Measurements from ENCODE around the gene SLC10A3.
A peak's percentile ranks its signal among the peaks of the same experiment; 100 is the strongest.
"Not testable (repeated sequence)": the region's sequence is repeated elsewhere in the genome, so short reads cannot be mapped to it uniquely, and the experiment has no call there.

The SLC10A3 gene

DNA sequence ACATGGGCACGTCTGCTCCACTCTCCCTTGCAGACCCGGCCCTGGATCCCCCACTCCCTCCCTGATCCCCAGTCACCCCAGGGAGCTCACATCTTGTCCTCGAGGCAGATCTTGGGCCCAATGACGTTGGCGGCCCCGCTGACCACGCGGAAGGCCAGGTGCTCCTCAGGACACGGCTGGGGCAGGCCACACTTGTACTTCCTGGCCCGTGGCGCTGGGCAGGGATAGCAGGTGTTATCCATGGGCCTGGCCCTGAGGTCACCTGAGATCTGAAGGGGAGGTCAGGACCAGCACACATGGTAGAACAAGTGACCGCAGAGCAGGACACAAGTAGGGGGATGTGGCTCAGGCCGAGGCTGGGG lies 17.9 kb upstream of the SLC10A3 start:
- no peak for DNase-seq

DNA sequence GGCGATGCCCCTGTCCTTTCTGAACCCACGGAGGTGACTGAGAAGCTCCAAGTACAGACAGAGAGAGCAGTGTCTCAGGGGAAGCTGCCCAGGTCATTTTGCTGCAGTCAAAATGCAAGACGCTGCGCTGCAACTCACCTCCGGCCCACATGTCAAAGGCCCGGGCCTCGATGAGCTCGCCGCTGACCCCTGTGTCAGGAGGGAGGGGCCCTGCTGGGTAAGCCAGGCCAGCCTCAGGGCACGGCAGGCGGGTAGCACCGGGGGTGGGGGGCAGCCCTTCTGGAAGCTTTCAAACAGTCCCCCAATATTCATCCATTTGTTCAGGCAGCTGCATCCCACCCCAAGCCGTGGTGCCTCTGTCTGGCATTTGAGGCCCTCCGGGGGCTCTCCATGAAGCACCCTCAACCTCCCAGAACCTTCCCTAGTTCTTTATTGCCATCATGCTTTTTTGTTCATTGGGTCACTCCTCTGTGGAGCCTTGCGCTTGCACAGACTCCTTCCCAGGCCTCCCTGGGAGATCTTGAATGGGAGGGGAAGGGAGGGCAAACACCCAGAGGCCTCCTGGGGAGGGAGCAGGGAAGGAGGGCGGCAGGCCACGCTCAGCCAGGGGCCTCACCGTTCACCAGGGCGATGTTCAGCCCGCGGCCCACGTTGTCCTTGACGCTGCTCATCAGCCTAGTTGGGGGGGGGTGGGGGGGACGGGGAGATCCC lies 17.4 kb upstream of the SLC10A3 start:
- DNase-seq: no peak

DNA sequence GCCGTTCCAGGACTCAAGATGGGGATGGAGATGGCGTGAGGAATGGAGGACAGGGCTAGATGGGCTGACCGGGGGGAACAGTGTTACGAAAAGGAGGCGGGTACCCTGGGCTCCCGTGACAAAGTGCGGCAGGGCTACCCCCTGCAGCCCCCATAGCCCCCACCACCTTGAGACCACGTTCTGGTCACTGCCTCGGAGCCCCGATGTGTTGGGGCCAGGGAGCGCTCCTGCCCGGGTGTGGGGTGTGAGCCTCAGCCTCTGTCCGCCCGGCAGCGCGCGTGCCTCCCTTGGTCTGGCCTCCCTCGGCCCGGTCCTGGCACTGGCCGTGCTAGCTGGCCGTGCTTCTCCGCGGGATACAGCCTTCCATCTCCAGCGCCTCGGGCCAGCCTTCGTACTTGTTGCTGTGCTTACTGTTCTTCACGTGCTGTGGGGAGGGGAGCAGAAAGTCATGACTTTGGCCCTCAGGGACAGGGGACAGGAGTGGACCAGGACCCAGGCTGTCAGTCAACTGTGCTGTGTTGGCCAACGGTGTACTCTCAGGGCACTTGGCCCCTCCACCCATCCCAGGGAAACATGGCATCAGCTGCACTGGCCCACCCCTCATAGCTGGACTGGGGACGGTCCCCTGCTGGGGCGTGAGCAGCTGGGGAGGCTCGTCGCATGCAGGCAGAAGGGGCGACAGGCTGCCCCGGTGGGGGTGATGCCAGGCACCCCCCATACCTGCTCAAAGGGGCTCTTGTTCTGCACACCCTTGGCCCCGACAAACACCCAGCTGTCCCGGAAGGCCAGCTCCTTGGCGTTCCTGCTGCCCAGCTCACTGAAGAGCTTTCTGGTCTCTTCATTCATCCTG lies 16.3 kb upstream of the SLC10A3 start:
- DNase-seq: no peak

DNA sequence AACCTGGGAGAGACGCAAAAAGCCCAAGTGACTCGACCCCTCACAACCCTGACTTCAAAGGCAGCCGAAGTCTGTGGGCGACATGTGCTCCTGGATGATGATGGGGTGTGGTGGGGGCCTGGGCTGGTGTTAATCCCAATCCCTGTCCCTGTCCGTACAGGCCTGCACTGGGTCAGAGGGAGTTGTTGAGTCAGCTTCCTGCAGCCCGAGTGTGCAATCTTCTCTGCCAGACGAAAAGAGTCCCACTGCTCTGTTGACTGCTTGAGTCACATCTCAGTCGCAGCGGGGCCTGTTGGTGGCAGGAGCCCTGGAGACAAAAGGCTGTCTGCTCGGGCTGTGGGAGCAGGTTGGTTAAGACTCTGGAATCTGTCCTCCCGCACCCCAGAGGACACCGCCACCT lies 15.3 kb upstream of the SLC10A3 start:
- DNase-seq: no peak

DNA sequence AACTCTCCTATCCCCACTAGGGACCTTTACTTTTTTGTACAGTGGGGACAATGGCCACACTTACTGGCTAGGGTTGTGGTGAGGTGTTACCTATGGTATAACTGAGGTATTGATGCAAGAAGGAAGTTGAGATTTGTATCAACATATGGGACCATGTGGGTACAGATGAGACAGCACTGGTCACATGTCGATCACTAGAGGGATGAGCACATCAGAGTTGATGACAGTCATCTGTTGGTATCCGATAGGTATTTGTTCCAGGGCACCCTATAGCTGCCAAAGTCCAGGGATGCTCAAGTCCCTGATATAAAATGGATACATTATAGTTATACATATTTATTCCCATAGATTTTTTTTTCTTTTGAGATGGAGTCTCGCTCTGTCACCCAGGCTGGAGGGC lies 12.6 kb upstream of the SLC10A3 start:
- no peak for DNase-seq

DNA sequence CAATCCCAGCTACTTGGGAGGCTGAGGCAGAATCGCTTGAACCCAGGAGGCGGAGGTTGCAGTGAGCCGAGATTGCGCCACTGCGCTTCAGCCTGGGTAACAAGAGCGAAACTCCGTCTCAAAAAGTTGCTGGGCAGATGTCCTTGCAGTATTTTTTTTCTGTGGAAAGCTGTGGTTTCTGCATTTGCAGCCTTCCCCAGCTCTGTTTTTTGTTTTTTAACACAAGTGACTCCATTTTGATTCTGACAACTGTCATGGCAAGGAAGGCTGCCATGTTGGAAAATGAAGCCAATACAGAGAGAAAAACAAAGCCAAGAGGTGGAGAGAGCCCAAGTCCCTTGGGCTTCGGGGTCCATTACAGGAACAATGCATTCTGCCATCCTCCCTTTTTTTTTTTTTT lies 11.7 kb upstream of the SLC10A3 start:
- no peak for DNase-seq

DNA sequence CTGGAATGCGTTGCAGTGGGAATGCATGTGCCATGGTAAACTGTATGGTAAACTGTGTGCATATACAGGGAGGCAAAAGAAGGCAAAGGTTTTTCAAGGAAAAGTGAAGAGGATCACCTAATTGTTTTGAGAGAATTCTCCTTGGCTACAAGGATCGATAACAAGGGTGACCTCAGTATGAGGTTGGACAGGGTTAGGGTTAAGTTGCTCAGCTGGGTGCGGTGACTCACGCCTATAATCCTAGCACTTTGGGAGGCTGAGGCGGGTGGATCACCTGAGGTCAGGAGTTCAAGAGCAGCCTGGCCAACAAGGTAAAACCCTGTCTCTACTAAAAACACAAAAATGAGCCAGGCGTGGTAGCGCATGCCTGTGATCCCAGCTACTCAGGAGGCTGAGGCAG lies 11.0 kb upstream of the SLC10A3 start:
- not testable (repeated sequence) for DNase-seq

DNA sequence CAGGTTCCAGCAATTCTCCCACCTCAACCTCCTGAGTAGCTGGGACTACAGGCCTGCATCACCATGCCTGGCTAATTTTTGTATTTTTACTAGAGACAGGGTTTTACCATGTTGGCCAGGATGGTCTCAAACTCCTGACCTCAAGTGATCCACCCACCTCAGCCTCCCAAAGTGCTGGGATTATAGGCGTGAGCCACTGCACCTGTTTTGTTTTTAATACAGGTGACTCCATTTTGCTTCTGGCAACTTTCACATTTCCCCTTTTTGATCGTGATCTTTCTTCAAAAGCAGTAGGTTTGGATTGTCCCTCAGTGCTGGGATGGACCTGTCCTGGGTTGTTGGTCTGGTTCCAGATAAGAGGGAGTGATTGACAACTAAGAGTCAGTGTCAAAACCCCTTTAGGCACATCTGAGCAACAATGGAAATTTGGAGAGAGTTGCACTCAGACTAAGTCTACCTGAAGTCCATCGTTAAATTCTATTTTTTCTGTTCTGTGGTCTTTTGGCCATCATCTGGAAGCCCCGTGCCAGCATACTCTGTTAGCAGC lies 6.2 kb upstream of the SLC10A3 start:
- DNase-seq: not testable (repeated sequence)

DNA sequence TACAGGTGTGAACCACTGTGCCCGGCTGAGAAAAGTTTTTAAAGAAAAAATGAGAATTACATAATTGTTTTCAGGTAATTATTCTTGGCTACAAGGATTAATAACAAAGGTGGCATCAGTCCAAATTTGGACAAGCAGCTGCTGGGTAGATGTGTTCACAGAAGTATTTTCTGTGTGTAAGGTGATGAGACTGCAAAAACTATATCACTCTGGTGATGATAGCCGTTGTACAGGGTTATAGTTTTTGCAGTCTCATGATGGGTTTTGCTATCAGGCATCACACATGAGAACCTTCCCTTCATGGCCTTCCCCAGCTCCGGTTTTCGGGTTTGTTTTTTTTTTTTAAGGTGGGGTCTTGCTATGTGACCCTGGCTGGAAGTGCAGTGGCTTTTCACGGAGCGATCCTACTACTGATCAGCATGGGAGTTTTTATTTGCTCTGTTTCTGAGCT lies 5.1 kb upstream of the SLC10A3 start:
- no peak for DNase-seq

DNA sequence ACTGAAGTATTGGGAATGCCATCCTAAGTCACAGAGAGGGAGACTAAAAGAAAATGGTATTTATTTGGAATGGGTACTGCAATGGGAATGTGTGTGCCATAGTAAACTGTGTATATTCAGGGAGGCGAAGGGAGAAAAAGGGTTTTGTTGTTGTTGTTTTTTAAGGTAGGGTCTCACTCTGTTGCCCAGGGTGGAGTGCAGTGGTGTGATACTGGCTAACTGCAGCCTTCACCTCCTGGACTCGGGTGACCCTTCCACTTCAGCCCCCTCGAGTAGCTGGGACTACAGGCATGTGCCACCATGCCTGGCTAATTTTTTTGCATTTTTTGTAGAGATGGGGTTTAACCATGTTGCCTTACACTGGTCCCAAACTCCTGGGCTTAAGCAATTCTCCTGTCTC lies 4.3 kb upstream of the SLC10A3 start:
- no peak for DNase-seq

DNA sequence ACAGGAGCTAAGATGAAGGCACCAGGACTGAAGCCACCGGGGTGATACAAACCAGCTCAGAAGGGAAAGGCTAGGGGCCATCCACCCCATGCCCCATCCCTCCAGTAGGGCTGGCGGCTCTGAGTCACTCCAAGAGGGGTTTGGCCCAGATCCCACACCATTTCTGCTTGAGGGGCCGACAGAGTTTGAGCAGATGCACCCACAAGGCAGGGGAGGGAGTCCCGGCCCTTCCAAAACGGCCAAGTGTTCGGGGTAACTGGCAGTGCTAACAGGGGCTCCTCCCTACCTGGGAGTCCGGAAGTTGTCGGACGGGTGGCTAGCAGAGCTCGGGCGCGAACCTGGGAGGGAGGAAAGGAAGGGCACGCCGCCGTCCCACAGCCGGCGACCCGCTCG lies 412 bp downstream of the SLC10A3 start:
- no peak for DNase-seq

DNA sequence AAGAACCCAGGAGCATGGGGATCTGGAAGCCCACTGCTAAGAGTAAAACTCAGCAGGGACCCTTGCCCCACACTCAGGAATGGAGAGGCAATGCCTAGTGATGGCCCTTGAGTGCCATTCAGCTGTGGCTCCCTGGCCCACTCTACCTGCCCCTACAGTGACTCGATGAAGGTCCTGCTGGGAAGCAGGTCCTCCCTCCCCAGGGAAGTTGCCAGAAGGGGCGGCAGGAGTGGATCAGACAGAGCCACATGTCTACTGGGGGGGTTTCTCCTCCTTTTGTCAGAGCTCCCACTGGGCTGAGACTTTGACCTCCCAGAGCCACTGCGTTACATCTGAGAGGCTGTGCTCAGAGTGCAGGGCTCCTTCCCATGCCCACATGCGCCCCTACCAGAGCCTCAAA lies 1.2 kb downstream of the SLC10A3 start:
- no peak for DNase-seq

DNA sequence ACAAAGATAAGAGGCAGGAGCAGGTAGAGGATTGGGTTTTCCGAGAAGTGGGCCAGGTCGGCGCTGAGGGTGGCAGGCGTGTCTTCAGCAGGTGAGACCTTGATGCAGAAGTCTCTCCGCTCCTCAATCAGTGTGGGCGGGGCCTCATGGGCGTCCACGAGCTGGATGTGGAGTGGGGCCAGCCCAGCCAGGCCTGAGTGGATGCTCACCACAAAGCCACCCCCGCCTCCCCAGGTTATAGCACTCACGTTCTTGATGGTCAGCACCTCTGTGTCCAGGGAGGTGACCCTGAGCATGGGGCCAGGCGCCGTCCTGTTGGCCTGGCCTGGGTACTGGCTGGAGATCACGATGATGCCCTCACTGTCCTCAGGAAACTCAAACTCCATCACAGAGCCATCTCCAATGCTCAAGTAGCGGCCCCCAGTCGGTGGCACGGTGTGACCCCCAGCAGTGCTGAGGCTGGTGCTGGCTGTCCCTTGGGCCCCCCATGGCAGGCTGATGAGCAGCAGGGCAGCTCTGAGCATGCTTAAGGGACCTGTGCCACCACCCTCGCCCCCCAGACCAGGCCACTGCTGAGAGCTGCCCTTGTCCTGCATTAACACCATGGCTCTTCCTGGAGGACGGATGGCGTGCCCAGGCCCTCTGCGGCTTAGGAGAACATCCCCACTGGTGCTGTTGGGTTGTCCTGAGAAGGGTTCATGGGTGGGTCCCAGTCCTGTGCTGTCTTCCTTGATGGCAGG lies 1.9 kb downstream of the SLC10A3 start:
- no peak for DNase-seq

DNA sequence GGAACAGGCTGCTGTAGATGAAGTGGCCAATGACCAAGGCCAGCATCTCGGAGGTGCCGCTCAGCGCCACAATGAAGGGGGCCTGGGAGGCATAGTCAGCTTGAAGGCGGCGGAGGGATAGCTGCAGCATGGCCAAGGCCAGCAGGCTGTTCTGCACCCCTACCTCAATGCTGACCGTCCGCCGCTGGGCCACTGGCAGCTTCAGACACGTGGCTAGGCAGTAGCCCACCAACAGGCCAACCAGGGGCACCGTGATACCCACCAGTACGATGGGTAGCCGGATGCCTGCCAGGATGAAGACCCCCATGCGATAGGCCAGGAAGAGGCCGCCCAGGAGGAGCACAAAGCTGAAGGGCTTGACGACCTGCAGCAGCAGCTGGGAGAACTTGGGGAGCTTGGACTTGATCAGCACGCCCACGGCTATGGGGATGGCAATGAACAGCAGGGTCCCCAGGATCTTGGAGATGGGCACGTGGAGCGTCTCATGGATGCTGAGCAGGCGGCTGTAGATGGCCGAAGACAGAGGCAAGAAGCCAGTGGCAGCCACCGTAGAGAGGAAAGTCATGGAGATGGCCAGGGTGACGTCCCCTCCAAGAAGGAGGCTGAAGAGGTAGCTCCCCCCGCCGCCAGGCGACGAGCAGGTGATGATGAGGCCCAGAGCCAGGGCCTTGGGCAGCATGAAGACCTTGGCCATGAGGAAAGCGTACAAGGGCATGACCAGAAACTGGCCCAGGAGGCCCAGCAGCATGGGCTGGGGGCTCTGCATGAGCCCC lies 2.7 kb downstream of the SLC10A3 start:
- DNase-seq: no peak

DNA sequence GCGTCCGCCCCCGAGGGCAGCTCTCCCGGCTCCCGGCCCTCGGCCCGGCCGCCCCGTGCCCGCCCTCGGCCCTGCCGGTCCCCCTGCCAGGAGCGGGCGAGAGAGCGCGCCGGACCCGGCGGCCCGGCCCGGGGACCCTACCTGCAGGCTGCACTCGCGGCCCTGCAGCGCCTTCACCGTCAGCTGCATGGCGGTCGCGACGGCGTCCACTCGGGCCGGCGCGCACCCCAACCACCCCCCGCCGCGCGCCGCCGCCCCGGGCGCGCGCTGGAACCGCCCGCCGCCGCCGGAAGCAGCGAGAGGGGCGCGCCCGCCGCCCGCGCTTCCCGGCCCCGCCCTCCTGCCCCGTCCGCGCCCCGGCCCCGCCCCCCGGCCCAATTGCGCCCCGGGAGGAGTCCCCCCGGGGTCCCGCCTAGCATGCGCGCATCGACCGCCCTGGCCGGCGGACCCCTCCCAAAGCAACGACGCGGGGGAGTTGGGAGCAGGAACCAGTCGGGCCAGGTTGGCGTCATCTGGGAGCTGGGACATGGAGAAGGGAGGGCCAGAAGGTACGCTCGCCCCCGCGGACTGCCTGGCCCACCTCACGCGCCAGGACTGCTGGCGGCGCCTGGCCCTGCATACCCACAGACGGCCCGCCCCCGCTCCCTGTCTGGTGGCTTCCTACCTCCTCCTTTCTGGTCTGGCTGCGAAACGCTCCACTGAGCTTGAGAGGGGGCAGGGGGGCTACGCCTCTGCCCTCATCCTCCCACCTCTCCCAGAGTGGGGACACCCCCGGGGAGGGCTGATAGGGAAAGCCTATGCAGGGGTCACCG lies 3.8 kb downstream of the SLC10A3 start, which contains the start of gene UBL4A:
TSS of gene UBL4A (minus strand) at position 220 of the 812 bp plus-strand sequence. CDS start at position 189, 31 bp downstream.
- DNase-seq: peak; percentile 38

DNA sequence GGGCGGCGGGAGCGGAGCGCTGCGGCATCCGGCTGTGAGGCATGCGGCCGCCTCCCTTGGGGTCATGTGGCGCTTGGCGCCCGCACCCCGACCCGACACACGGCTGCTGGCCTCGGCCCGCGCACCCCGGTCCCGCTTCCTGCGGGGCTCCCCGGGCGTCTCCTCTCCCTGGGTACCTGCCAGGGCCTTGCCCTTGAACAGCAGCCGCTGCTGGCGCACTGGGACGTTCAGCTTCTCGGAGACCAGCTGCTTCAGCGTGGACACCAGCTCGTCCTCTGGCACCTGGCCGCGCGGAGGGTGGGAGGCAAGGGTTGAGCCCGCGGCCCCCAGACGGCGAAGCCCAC lies 4.4 kb downstream of the SLC10A3 start:
- peak; percentile 32 for DNase-seq

DNA sequence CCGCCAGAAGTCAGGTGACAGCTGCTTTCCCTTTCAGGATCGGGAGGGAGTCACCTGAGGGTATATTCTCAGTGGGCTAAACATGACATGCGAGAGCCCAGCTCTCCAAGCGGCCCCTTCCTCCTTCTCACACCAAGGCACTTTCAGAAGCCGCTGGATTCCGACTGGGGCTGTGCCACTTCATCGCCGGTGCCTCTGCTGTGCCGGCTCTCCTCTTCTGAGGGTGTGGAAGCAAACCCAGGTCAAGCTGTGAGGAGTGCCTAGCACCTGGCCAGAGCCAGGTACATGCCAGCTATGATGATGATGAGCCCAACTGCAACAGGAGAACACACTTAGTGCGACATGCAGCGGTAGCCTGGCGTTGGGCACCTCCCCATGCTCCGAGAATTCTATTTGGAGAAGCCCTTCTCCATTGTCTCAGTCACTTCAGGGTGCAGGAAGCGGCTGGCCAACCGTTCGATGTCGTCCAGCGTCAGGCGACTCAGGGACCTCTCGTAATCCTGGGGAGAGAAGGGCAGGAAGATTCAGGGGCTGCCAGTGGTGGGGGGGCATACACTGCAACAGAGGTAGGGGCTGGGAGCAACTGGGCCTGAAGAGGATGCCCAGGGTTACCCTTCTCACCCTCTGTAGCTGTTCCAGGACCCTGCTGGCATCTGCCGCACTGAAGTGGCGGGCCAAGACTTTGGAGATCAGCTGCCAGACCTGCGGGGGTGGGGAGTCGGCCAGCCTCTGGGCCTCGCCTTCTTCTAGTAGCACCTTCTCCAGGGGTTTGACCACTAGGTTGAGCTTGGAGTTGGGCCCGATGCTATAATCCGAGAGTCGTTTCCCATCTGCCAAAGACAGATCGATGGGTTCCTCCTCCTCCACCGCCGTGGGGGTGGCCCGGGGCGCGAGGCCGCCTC lies 5.0 kb downstream of the SLC10A3 start:
- DNase-seq: no peak

DNA sequence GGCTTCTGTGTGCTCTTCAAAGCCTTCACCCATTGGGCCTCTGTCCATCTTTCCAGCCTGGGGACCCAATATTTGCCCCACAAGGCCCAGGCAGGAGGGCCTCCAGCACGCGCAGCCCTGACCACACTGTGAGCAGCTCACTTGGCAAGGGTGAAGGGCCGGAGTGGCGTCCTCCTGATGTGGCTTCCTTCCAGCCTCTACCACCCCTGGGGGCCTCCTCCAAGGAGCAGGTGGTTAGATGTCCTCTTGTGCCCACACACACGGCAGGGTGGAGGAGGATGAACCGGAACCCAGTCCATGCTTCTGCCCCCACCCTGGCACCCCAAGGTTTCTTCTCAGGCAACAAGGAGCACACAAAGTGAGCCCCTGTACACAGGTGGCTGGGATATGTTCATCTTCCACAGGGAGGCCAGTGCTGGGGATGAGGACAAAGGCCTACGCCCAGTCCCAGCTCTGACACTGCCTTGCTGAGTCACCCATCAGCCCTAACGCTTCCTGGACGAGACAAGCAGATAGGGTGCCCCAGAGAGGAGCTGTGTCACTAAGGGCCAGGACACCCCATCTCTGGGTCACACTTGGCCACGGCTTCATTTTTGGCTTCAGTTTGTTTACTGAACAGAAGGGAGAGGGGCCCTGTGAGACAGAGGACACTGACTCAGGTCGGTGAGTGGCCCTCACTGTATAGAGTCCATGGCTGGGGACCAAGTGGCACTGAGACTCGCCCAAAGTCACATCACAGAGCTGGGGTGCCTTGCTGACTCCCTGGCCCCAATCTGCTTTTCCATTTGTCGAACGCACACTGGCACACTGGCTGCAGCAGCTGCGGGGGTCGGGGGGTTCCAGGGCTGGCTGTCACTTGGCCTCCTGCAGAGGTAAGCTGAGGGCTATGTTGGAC lies 5.9 kb downstream of the SLC10A3 start:
- no peak for DNase-seq

DNA sequence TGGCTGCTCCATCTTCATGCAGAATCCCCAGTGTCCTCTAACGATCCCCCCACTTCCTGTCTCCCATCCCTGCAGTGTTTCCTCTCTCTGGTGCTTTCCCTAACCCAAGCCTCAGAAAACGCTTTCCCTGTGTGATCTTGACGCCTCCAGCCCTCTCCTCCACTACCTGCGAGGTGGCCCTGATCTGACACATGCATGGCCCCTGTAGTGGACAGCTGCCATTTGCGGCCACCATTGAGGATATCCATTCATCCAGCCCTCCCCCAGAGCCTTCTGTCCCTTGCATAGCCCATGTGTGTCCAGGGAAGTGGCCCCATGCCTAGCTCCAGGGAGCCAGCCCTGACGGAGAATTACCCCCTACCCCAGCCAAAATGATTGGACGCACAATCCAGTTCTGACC lies 7.1 kb downstream of the SLC10A3 start:
- DNase-seq: no peak

Measured in central memory CD4-positive, alpha-beta T cell (primary cell).